ENCODE results near the gene OGA.
A peak's percentile ranks its signal among the peaks of the same experiment; 100 is the strongest.

GRCh38 chr10:101779544-101780186, 38.6 kb downstream of the OGA start:
- TF ChIP-seq MAX (IDR thresholded peaks at IDR 0.05) (peak; percentile 96), CTCF (IDR thresholded peaks at IDR 0.05; ENCODE audit: control extremely low read depth in 1 of 3, insufficient read depth in 1 of 3, low read depth in 1 of 3, low read length in 3 of 3) (peak in 2 of 3 experiments; percentile 66 to 93; a peak in 3 of 4 replicates), RFX5 (IDR thresholded peaks at IDR 0.05; ENCODE audit: borderline replicate concordance, low read depth, low read length) (no peak), CBX5 (IDR thresholded peaks at IDR 0.05; ENCODE audit: low read depth, low read length) (no peak), RAD21 (IDR thresholded peaks at IDR 0.05 in 1 of 2, conservative IDR thresholded peaks at IDR 0.05 in 1 of 2; ENCODE audit: low read depth in 2 of 2, low read length in 2 of 2) (peak; percentile 46 to 65), PHF8 (conservative IDR thresholded peaks at IDR 0.05; ENCODE audit: low read depth, low read length) (no peak), EP300 (IDR thresholded peaks at IDR 0.05; ENCODE audit: borderline replicate concordance in 1 of 2, low read depth in 2 of 2, low read length in 2 of 2) (no peak), NRF1 (IDR thresholded peaks at IDR 0.05; ENCODE audit: low read depth, low read length) (no peak), POLR2A (IDR thresholded peaks at IDR 0.05; ENCODE audit: control extremely low read depth in 1 of 2, low read depth in 2 of 2, low read length in 2 of 2) (no peak), YY1 (IDR thresholded peaks at IDR 0.05; ENCODE audit: low read depth, low read length) (no peak), RXRA (IDR thresholded peaks at IDR 0.05; ENCODE audit: insufficient read depth, low read depth, low read length) (no peak), FOSL1 (IDR thresholded peaks at IDR 0.05; ENCODE audit: insufficient read depth, low read depth, low read length) (no peak)

All from H1 (cell line).